ENCODE results near the gene MYEOV. TPM values are rescaled to one million over a fixed set of nuclear protein-coding genes. Genes with fewer than 3 reads are reported as not detected.

Gene MYEOV
- total and polyA plus RNA-seq, 2 of the 8 experiments (the other 6 are each of a cell fraction or from before 2014, with no cell fraction given) = 0.44 to 0.67 TPM

- Histone ChIP-seq H3K4me2 (ENCODE audit: insufficient read depth in 1 of 2, low read depth in 2 of 2, low read length in 2 of 2) (no peak overlapping the region), H2BK5ac (ENCODE audit: low read depth, low read length) (no peak overlapping the region), H3K79me2 (ENCODE audit: control insufficient read depth in 1 of 2, insufficient read depth in 2 of 2, low read length in 2 of 2) (no peaks in the 10 kb centered on the region), H3K27ac (ENCODE audit: low read depth, low read length) (no peak overlapping the region), H4K20me1 (replicated peaks in 1 of 2; ENCODE audit: control insufficient read depth in 1 of 2, insufficient read depth in 2 of 2, low read length in 2 of 2) (peaks cover 0 to 3% of the 10 kb centered on the region in 2 experiments), H3K79me1 (ENCODE audit: low read depth, low read length) (no peaks in the 10 kb centered on the region), H2BK12ac (ENCODE audit: low read depth, low read length) (no peak overlapping the region), H3K9me3 (ENCODE audit: insufficient read depth in 2 of 2, low read depth in 1 of 2, low read length in 1 of 2) (no peaks in the 10 kb centered on the region; a peak in 1 of 4 replicates), H2AFZ (ENCODE audit: low read length) (no peak overlapping the region), H2AK5ac (ENCODE audit: low read depth, low read length) (no peak overlapping the region; the same call in 1 of the 2 replicates), H3K23ac (ENCODE audit: insufficient read length) (no peak overlapping the region), H3K18ac (ENCODE audit: extremely low read depth, low read length) (no peak overlapping the region), H3K27me3 (replicated peaks in 1 of 4; ENCODE audit: control insufficient read depth in 3 of 4, extremely low read depth in 1 of 4, insufficient read depth in 3 of 4, low read length in 3 of 4) (no peaks in the 10 kb centered on the region; a peak in 3 of 7 replicates), H3K4me1 (replicated peaks in 1 of 4; ENCODE audit: control insufficient read depth in 3 of 4, insufficient read depth in 4 of 4, low read length in 3 of 4) (no peaks in the 10 kb centered on the region; a peak in 1 of 7 replicates), H4K8ac (ENCODE audit: extremely low read depth, insufficient read depth, low read length) (no peak overlapping the region), H2BK15ac (ENCODE audit: low read length) (no peak overlapping the region), H3K14ac (ENCODE audit: insufficient read length) (no peak overlapping the region), H3K56ac (replicated peaks; ENCODE audit: insufficient read length, low read depth, low read length) (no peak overlapping the region), H3K4ac (replicated peaks; ENCODE audit: insufficient read length, low read depth, low read length) (no peak overlapping the region), H3K4me3 (ENCODE audit: extremely low read depth in 1 of 4, insufficient read depth in 2 of 4, low read depth in 3 of 4, low read length in 4 of 4) (no peak overlapping the region), H3K9ac (replicated peaks in 1 of 4; ENCODE audit: extremely low read depth in 1 of 4, low read depth in 3 of 4, low read length in 3 of 4) (no peak overlapping the region), H3K23me2 (ENCODE audit: low read depth, low read length) (peaks cover 13% of the 10 kb centered on the region), H2BK20ac (ENCODE audit: low read length) (no peak overlapping the region), H4K91ac (replicated peaks; ENCODE audit: insufficient read length, low read length) (no peak overlapping the region), H3K36me3 (ENCODE audit: control insufficient read depth in 2 of 4, insufficient read depth in 4 of 4, low read length in 3 of 4) (no peaks in the 10 kb centered on the region), H2BK120ac (replicated peaks; ENCODE audit: low read depth, low read length) (no peak overlapping the region), H4K5ac (ENCODE audit: insufficient read length, low read depth, low read length) (no peak overlapping the region)
- no peak for DNase-seq (ENCODE audit: low read depth in 1 of 2, low spot score in 2 of 2)
- 78% methylated on average over 12 of the region's 12 CpGs; no CpG with 5 or more reads in 1 of the 2 experiments for WGBS, 2 experiments (ENCODE audit: extremely low coverage in 1 of 2, insufficient coverage in 1 of 2, insufficient read length in 1 of 2, insufficient replicate concordance in 2 of 2, low coverage in 1 of 2, low lambda C conversion rate in 2 of 2, missing lambda C conversion rate in 1 of 2)
- no peak for FAIRE-seq
- ChIA-PET POLR2A (ENCODE audit: partially characterized antibody) (no interaction called here), CTCF (ENCODE audit: partially characterized antibody) (interaction anchor here (0.7 to 3.0 kb wide), 4 partner anchors 15 to 37 kb away, joined by 3 to 18 read pairs (median 3); partner anchors contain the start of gene MYEOV)
- TF ChIP-seq, protein P1, sequence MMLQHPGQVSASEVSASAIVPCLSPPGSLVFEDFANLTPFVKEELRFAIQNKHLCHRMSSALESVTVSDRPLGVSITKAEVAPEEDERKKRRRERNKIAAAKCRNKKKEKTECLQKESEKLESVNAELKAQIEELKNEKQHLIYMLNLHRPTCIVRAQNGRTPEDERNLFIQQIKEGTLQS (IDR thresholded peaks at IDR 0.05; ENCODE audit: insufficient read depth, low read depth, low read length) = no peak
- TF ChIP-seq TCF12 (IDR thresholded peaks at IDR 0.05; ENCODE audit: low read depth, low read length) (no peak), EZH2 (IDR thresholded peaks at IDR 0.05; ENCODE audit: low read depth, low read length, severe bottlenecking) (no peak), CBX5 (IDR thresholded peaks at IDR 0.05; ENCODE audit: low read depth, low read length) (no peak), RBBP5 (IDR thresholded peaks at IDR 0.05; ENCODE audit: borderline replicate concordance, low read depth, low read length) (no peak), KDM4A (IDR thresholded peaks at IDR 0.05; ENCODE audit: low read depth, low read length, severe bottlenecking) (no peak), ASH2L (IDR thresholded peaks at IDR 0.05; ENCODE audit: low read length) (no peak), SP2 (IDR thresholded peaks at IDR 0.05; ENCODE audit: low read length) (no peak), SP1 (IDR thresholded peaks at IDR 0.05; ENCODE audit: low read depth, low read length) (no peak), BCL11A (IDR thresholded peaks at IDR 0.05; ENCODE audit: low read depth in 2 of 2, low read length in 2 of 2) (no peak)
- TF ChIP-seq, protein P2, sequence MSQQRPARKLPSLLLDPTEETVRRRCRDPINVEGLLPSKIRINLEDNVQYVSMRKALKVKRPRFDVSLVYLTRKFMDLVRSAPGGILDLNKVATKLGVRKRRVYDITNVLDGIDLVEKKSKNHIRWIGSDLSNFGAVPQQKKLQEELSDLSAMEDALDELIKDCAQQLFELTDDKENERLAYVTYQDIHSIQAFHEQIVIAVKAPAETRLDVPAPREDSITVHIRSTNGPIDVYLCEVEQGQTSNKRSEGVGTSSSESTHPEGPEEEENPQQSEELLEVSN (IDR thresholded peaks at IDR 0.05) = no peak
Measured at GRCh38 chr11:69278091-69278867, 15.7 kb upstream of the MYEOV start.

Data from H1 (cell line).